CD8-positive, alpha-beta memory T cell (primary cell): ENCODE measurements around the gene TMUB1. TPM values are rescaled to one million over a fixed set of nuclear protein-coding genes. Genes with fewer than 3 reads are reported as not detected.

Source experiments
- CTCF ChIA-PET: fragments of 350-600 bp; sonication (Branson Sonifier 250); formaldehyde crosslinking; loops from one replicate; lab custom pipeline; 2021; ENCODE audit warnings: antibody characterized with exemption; lab: Charles Lee
- POLR2A ChIA-PET: fragments of 350-600 bp; sonication (Branson Sonifier 250); formaldehyde crosslinking; loops from one replicate; lab custom pipeline; 2021; ENCODE audit warnings: antibody characterized with exemption; lab: Charles Lee
- DNase-seq, 5 donors: peaks; one replicate each; pipeline versions ENCODE4 v3.0.0 to v3.0.0-alpha.2; 2020 to 2022; ENCODE audit warnings: mixed read lengths in 1 of 5
- H3K27ac ChIP-seq: one replicate; pipeline ENCODE4 v1.7.0; 2013; ENCODE audit warnings: low read depth, mild to moderate bottlenecking, low read length, moderate library complexity
- H3K27me3 ChIP-seq: 2 replicates; pipeline ENCODE4 v1.7.0; 2013; ENCODE audit warnings: low read length, mild to moderate bottlenecking; ENCODE audit not compliant: insufficient read depth, poor library complexity, severe bottlenecking
- H3K36me3 ChIP-seq: 2 replicates; pipeline ENCODE4 v1.7.0; 2013; ENCODE audit warnings: mild to moderate bottlenecking, low read length, moderate library complexity; ENCODE audit not compliant: insufficient read depth
- H3K4me1 ChIP-seq: 2 replicates; pipeline ENCODE4 v1.7.0; 2013; ENCODE audit warnings: mild to moderate bottlenecking, low read length, moderate library complexity; ENCODE audit not compliant: insufficient read depth
- H3K4me3 ChIP-seq: 2 replicates; pipeline ENCODE4 v1.7.0; 2013; ENCODE audit warnings: mild to moderate bottlenecking, low read length
- H3K9me3 ChIP-seq: 2 replicates; pipeline ENCODE4 v1.7.0; 2013; ENCODE audit warnings: mild to moderate bottlenecking, low read length
- H3K27ac Mint-ChIP-seq, 8 donors: one replicate each; pipeline ENCODE4 v1.8.0; 2020 to 2021; ENCODE audit warnings: mixed read lengths in 8 of 8, mild to moderate bottlenecking in 6 of 8, inconsistent platforms in 3 of 8, moderate library complexity in 3 of 8
- H3K27me3 Mint-ChIP-seq, 2 donors: one replicate each; pipeline ENCODE4 v1.8.0; 2020 to 2021; ENCODE audit warnings: mixed read lengths in 2 of 2, mild to moderate bottlenecking in 1 of 2, moderate library complexity in 1 of 2
- H3K36me3 Mint-ChIP-seq, 3 donors: one replicate each; pipeline ENCODE4 v1.8.0; 2020 to 2021; ENCODE audit warnings: mixed read lengths in 3 of 3, inconsistent platforms in 1 of 3, mild to moderate bottlenecking in 1 of 3
- H3K4me1 Mint-ChIP-seq, 3 donors: one replicate each; pipeline ENCODE4 v1.8.0; 2020 to 2021; ENCODE audit warnings: mixed read lengths in 3 of 3, inconsistent platforms in 1 of 3, mild to moderate bottlenecking in 1 of 3
- H3K4me3 Mint-ChIP-seq, 7 donors: one replicate each; pipeline ENCODE4 v1.8.0; 2020 to 2021; ENCODE audit warnings: mixed read lengths in 7 of 7, mild to moderate bottlenecking in 6 of 7, moderate library complexity in 4 of 7, inconsistent platforms in 2 of 7
- H3K9me3 Mint-ChIP-seq, 5 donors: one replicate each; pipeline ENCODE4 v1.8.0; 2020 to 2022; ENCODE audit warnings: mixed read lengths in 5 of 5, mild to moderate bottlenecking in 3 of 5, moderate library complexity in 2 of 5, inconsistent platforms in 1 of 5
- polyA plus RNA-seq: library from polyadenylated mRNA; unstranded; fragments of 300-500 nt; fragmentation: Illumina TruSeq; gene quantifications from one replicate; pipeline ENCODE4 v1.2.3, GENCODE V29; 2021
- total RNA-seq, 2 experiments: library from RNA; stranded (reverse); gene quantifications; one replicate each; pipeline ENCODE4 v1.2.3, GENCODE V29; 2021

Gene TMUB1
- total and polyA plus RNA-seq, 3 experiments from 2014 or later = 69.7 to 83.5 (median 81.7) TPM

- H3K27me3 ChIP-seq = no peaks in the 10 kb centered on the region
These were observed 35.7 kb upstream of the TMUB1 start for GRCh38 chr7:151119055-151119415.

GRCh38 chr7:151118108-151119054, 35.1 kb upstream of the TMUB1 start:
- Mint-ChIP-seq H3K9me3 (no peaks in the 10 kb centered on the region), H3K4me3 (peak overlapping the region in 2 of 7 donors; percentile 2 to 34), H3K27ac (peak overlapping the region in 5 of 8 donors; percentile 92 to 96 (median 93)), H3K27me3 (no peaks in the 10 kb centered on the region), H3K36me3 (peaks cover 2 to 43% (median 4%) of the 10 kb centered on the region in 3 donors), H3K4me1 (peaks cover 9 to 34% (median 10%) of the 10 kb centered on the region in 3 donors)
- Histone ChIP-seq H3K27ac (no peak overlapping the region), H3K4me1 (peaks cover 5% of the 10 kb centered on the region), H3K36me3 (no peaks in the 10 kb centered on the region), H3K4me3 (peak overlapping the region; percentile 26), H3K27me3 (no peaks in the 10 kb centered on the region), H3K9me3 (no peaks in the 10 kb centered on the region)
- no peak for DNase-seq
- POLR2A ChIA-PET = interaction anchor here (0.6 to 0.9 kb wide), 2 partner anchors 38 to 129 kb away, joined by 3 to 6 read pairs; partner anchors contain the start of gene FASTK
- CTCF ChIA-PET = interaction anchor here (0.7 to 1.7 kb wide), 4 partner anchors 90 to 164 kb away, joined by 3 to 4 read pairs (median 4); partner anchors contain the start of gene ABCB8

More at GRCh38 chr7:151119055-151119415, 35.7 kb upstream of the TMUB1 start:
- Mint-ChIP-seq H3K27me3 (no peaks in the 10 kb centered on the region), H3K36me3 (peaks cover 2 to 48% (median 4%) of the 10 kb centered on the region in 3 donors), H3K9me3 (no peaks in the 10 kb centered on the region), H3K27ac (peak overlapping the region in 2 of 8 donors; percentile 66 to 77), H3K4me1 (peaks cover 13 to 33% (median 15%) of the 10 kb centered on the region in 3 donors), H3K4me3 (peak overlapping the region in 1 of 7 donors; percentile 24)
- Histone ChIP-seq H3K36me3 (no peaks in the 10 kb centered on the region), H3K27ac (no peak overlapping the region), H3K4me1 (peaks cover 5% of the 10 kb centered on the region), H3K9me3 (no peaks in the 10 kb centered on the region), H3K4me3 (no peak overlapping the region)
- DNase-seq = no peak
- POLR2A ChIA-PET = no interaction called here
- CTCF ChIA-PET = interaction anchor here (0.8 to 2.4 kb wide), 2 partner anchors 8 to 11 kb away, joined by 3 to 9 read pairs; no protein-coding TSS in a partner anchor

GRCh38 chr7:151117565-151117964, 34.3 kb upstream of the TMUB1 start:
- H3K4me1 ChIP-seq = peaks cover 5% of the 10 kb centered on the region
- peaks cover 9 to 34% (median 10%) of the 10 kb centered on the region in 3 donors for H3K4me1 Mint-ChIP-seq
- ChIA-PET POLR2A (interaction anchor here (0.9 kb wide), 1 partner anchor 37 kb away, joined by 3 read pairs; the partner anchor contains the start of gene FASTK), CTCF (interaction anchor here (0.7 to 1.7 kb wide), 5 partner anchors 89 to 163 kb away, joined by 3 to 4 read pairs (median 4); partner anchors contain the start of gene ABCB8)
- no peaks in the 10 kb centered on the region for H3K9me3 Mint-ChIP-seq
- H3K27me3 ChIP-seq = no peaks in the 10 kb centered on the region
- peak; percentile 25 to 69 (median 48) for DNase-seq
- H3K27me3 Mint-ChIP-seq = peaks cover 0 to 5% of the 10 kb centered on the region in 2 donors
- peak overlapping the region; percentile 26 for H3K4me3 ChIP-seq
- H3K36me3 ChIP-seq = no peaks in the 10 kb centered on the region
- peak overlapping the region; percentile 16 for H3K27ac ChIP-seq
- peak overlapping the region in 7 of 8 donors; percentile 87 to 96 (median 93) for H3K27ac Mint-ChIP-seq
- peak overlapping the region; percentile 73 to 85 (median 76) for H3K4me3 Mint-ChIP-seq
- H3K9me3 ChIP-seq = no peaks in the 10 kb centered on the region
- H3K36me3 Mint-ChIP-seq = peaks cover 2 to 39% (median 4%) of the 10 kb centered on the region in 3 donors

GRCh38 chr7:151116603-151117440, 33.5 kb upstream of the TMUB1 start:
- Histone ChIP-seq H3K36me3 (no peaks in the 10 kb centered on the region), H3K27ac (peak overlapping the region; percentile 16), H3K4me3 (no peak overlapping the region), H3K27me3 (no peaks in the 10 kb centered on the region), H3K9me3 (no peaks in the 10 kb centered on the region), H3K4me1 (peaks cover 5% of the 10 kb centered on the region)
- peaks cover 0 to 5% of the 10 kb centered on the region in 2 donors for H3K27me3 Mint-ChIP-seq
- no peak for DNase-seq
- CTCF ChIA-PET = interaction anchor here (0.9 to 1.7 kb wide), 4 partner anchors 99 to 163 kb away, joined by 3 to 4 read pairs (median 4); no protein-coding TSS in a partner anchor
- H3K27ac Mint-ChIP-seq = peak overlapping the region; percentile 75 to 96 (median 93)
- POLR2A ChIA-PET = interaction anchor here (0.9 kb wide), 1 partner anchor 36 kb away, joined by 3 read pairs; the partner anchor contains the start of gene FASTK
- H3K4me1 Mint-ChIP-seq = peaks cover 9 to 34% (median 10%) of the 10 kb centered on the region in 3 donors
- H3K9me3 Mint-ChIP-seq = no peaks in the 10 kb centered on the region
- peak overlapping the region; percentile 69 to 85 (median 76) for H3K4me3 Mint-ChIP-seq
- peaks cover 2 to 37% (median 4%) of the 10 kb centered on the region in 3 donors for H3K36me3 Mint-ChIP-seq

GRCh38 chr7:151115836-151116418, 32.6 kb upstream of the TMUB1 start:
- Histone ChIP-seq H3K9me3 (no peaks in the 10 kb centered on the region), H3K4me1 (peaks cover 10% of the 10 kb centered on the region), H3K27ac (no peak overlapping the region), H3K27me3 (no peaks in the 10 kb centered on the region), H3K4me3 (no peak overlapping the region), H3K36me3 (no peaks in the 10 kb centered on the region)
- Mint-ChIP-seq H3K36me3 (peaks cover 0 to 28% (median 2%) of the 10 kb centered on the region in 3 donors), H3K9me3 (no peaks in the 10 kb centered on the region), H3K27ac (peak overlapping the region in 6 of 8 donors; percentile 5 to 86 (median 62)), H3K4me1 (peaks cover 9 to 34% (median 10%) of the 10 kb centered on the region in 3 donors), H3K27me3 (peaks cover 0 to 5% of the 10 kb centered on the region in 2 donors), H3K4me3 (peak overlapping the region; percentile 21 to 71 (median 69))
- CTCF ChIA-PET = interaction anchor here (1.2 to 1.6 kb wide), 3 partner anchors 8 to 153 kb away, joined by 3 to 9 read pairs (median 4); no protein-coding TSS in a partner anchor
- DNase-seq = no peak
- POLR2A ChIA-PET = interaction anchor here (1.0 kb wide), 1 partner anchor 55 kb away, joined by 3 read pairs; no protein-coding TSS in a partner anchor

- Histone ChIP-seq H3K4me1 (peaks cover 12% of the 10 kb centered on the region), H3K4me3 (no peak overlapping the region), H3K36me3 (no peaks in the 10 kb centered on the region), H3K27me3 (no peaks in the 10 kb centered on the region), H3K27ac (no peak overlapping the region), H3K9me3 (no peaks in the 10 kb centered on the region)
- DNase-seq = peak in 3 of 5 donors; percentile 9 to 34 (median 25)
- Mint-ChIP-seq H3K36me3 (peaks cover 0 to 22% (median 2%) of the 10 kb centered on the region in 3 donors), H3K27me3 (peaks cover 4 to 5% of the 10 kb centered on the region in 2 donors), H3K4me3 (peak overlapping the region; percentile 21 to 71 (median 69)), H3K9me3 (no peaks in the 10 kb centered on the region), H3K4me1 (peaks cover 9 to 37% (median 10%) of the 10 kb centered on the region in 3 donors), H3K27ac (peak overlapping the region in 3 of 8 donors; percentile 66 to 86 (median 81))
- ChIA-PET POLR2A (interaction anchor here (1.0 kb wide), 1 partner anchor 55 kb away, joined by 3 read pairs; no protein-coding TSS in a partner anchor), CTCF (interaction anchor here (0.6 to 1.6 kb wide), 4 partner anchors 8 to 614 kb away, joined by 3 to 9 read pairs (median 4); no protein-coding TSS in a partner anchor)
These were observed 32.0 kb upstream of the TMUB1 start for GRCh38 chr7:151115121-151115835.
